Pulmonary artery endothelial cell (primary cell): ENCODE results near the gene NPB. TPM values are rescaled to one million over a fixed set of nuclear protein-coding genes. Genes with fewer than 3 reads are reported as not detected.

ENCODE experiments used
- DNase-seq: peaks from one replicate; pipeline ENCODE4 v3.0.0-alpha.2; 2011; ENCODE audit warnings: low read depth, low spot score
- total RNA-seq: library from RNA; depleted of rRNA; stranded (reverse); fragments of >200 nt; gene quantifications from 2 replicates; pipeline ENCODE4 v1.2.3, GENCODE V29; 2014

The NPB gene
- total RNA-seq, 1 donor from 2014 or later, result 0.20 TPM

- no peak for DNase-seq
These were observed 23.9 kb downstream of the NPB start for GRCh38 chr17:81925860-81926450.

- DNase-seq, result peak; percentile 27
These were observed 24.6 kb downstream of the NPB start for GRCh38 chr17:81926451-81927151.

DNA sequence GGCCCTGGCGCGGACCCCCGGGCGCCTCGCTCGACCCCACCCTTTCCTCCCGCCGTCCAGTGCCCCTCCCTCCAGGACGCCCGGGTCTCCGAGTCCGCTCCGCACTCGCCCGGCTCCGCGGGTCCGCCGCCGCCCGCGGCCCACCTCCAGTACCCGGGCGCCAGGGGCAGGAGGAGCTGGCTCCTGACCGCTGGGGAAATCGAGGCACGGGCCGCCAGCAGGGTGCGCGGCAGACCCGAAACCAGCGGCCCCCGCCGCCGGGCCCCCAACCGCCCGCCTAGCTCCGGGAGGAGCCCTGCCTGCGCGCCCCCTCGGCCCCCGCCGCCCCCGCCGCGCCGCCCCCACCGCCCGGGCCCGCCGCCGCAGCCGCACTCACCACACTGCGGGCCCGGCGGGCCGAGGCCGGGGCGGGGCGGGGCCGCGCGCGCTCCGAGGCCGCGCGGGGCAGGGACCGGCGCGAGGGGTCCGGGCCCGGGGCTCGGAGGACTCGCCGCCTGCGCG is 25.2 kb downstream of the NPB start:
- DNase-seq, result no peak

DNA sequence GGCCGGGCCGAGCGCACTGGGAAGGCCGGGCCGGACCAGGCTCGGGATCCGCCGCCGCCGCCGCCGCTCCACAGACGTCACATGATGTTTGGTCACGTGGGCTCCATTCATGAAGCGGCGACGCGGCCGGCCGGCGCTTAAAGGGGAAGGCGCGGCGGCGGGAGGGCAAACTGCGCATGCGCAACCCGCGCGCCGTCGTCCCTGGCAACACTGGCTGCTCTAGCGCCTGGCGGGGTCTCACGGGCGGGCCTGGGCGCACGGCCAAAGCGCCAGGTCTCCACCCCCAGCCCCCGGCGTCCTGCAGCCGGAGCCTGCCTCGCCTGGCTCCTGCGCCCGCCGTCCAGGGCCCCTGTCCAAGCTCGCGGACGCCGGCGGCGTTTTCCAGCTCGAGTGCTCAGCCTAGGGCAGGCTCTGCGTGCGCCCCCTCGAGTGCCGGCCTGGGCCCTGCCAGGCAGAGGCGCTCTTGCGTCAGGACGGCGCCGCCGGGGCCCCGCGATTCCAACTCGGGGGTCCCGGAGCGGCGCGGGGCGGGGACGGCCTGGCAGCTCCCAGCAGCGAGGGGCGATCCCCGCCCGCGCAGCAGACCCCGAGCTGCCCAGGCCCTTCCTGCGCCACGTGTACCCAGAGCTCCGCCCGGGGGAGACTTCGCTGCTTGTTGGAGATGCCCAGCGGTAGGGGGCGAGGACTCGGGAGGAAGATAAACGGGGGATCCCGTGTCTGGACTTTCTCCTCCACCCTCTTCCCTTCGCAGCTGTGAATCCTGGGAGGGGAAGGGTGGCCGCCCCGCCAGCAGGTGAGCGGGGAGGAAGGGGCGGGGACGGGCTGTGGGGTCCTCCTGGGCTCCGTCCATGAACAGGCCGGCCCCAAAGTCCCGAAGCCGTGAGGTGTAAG is 25.9 kb downstream of the NPB start, which contains the start of gene MAFG:
Gene MAFG (minus strand): TSS at position 83 of the 891 bp plus-strand sequence. CDS start 4,550 bp downstream, outside the sequence.
- peak; percentile 69 for DNase-seq

- DNase-seq, result no peak
These were observed 26.7 kb downstream of the NPB start for GRCh38 chr17:81928544-81929252.

- DNase-seq, result no peak
These were observed 27.5 kb downstream of the NPB start for GRCh38 chr17:81929253-81930141.

GRCh38 chr17:81930142-81931125 is 28.4 kb downstream of the NPB start:
- DNase-seq, result no peak

DNA sequence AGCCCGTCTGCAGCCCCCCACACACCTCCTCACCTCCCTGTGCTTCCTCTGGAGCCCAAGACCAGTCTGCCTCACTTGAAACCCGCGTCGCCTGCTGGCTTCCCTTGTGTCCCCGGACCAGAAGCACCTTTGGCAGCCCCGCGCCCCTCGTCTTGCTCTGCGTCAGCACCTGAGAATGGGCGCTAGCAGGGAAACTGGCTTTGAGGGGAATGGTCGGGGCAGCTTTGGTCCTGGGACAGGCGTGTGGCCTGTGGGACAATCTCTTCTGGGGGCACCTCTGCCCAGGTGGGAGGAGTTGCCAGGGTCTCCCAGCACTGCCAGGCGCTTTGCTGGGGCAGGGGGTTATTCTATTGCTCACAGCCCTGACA is 29.1 kb downstream of the NPB start:
- DNase-seq, result no peak

DNA sequence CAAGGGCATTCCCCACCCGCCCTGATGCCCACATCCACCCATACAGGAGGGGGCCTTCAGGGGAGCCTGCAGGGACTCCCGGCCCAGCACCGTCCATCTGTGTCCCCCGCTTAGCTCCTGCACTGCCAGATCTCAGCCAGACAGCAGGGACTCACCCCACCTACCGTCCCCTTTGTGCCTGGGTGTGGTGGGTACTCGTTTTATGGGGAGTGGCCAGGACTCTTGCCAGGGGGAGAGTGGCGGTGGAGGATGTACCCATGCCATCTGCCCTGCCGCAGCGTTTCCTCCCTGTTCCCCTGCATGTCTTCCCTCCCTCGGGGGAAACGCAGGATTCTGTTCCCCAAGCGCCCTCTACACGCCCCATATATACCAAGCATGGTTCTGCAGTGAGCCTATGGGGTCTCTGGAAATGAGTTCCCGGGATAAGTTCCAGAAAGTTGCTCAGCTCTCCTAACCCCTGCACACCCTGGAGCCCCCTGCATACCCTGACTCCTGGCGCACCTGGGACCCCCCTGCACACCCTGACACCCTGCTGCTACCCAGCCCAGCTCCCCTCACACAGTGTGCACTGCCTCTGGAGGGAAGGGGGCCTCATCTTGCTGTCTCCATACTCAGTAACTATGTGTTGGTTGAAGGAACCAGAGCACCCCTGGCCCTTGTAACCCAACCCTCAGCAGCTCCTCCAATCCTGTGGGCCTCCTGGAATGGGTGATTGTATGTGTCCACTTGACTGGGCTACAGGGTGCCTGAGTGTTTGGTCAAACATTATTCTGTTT is 29.7 kb downstream of the NPB start:
- DNase-seq, result no peak

GRCh38 chr17:81932333-81932983 is 30.4 kb downstream of the NPB start:
- DNase-seq, result no peak

DNA sequence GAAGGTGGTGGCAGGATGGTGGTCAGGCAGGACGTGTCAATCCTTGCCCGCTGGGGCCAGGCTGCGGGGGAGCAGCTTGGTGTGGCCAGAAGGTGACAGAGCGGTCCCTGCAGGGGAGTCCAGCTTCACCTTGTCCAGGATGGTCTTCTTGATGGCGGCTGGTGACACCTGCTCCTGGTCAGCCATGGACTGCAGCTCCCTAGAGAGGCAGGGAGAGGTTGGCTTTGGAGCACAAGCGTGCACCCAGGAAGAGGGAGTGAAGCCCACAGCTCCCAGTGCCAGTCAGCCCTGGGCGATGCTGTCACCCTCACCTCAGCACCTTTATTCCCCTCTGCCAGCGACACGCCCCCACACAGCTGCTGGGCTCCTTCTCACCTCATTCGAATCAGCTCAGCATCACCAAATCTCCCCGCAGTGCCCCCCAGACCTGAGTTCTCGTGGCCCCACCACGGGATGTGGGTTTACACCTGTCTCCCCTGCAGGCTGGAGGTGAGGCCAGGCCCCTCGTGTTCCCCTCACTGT is 31.2 kb downstream of the NPB start:
- DNase-seq, result no peak

GRCh38 chr17:81934098-81934757 is 32.2 kb downstream of the NPB start:
- no peak for DNase-seq

- no peak for DNase-seq
These were observed 33.0 kb downstream of the NPB start for GRCh38 chr17:81934850-81935708.

- DNase-seq, result no peak
These were observed 33.7 kb downstream of the NPB start for GRCh38 chr17:81935709-81936084.

DNA sequence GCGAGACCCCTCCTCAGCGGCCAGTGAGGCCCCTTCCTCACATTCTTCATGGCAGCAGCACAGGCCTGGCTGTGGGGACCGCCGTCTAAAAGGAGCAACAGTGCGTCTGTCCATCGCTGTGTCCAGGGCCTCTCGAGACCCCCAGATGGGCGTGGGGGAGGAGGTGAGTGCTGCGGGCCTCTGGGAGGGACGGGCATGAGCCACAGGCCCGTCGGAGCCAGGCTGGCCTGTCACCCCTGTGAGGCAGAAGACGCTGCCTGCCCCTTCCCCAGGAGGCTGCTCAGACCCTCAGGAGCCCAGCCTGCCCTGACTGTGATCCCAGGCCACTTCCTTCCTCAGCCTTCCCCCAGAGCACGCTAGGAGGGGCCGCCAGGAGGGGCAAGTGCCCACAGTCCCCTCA is 37.2 kb downstream of the NPB start:
- DNase-seq, result no peak

GRCh38 chr17:81939881-81940385 is 37.9 kb downstream of the NPB start:
- DNase-seq, result no peak
